HepG2 (cell line): ENCODE data around the gene ACADVL. TPM values are rescaled to one million over a fixed set of nuclear protein-coding genes. Genes with fewer than 3 reads are reported as not detected.

Experiments used
- ATAC-seq: fragments of 200-7000 bp; cut with Tn5 transposase; 3 replicates; pipeline ENCODE4 v1.9.1; 2020; ENCODE audit warnings: mild to moderate bottlenecking, moderate library complexity
- BruUV-seq: library from RNA; stranded (reverse); fragments of 400-500 nt; replicated peaks from 2 replicates; lab custom pipeline; 2021; lab: Mats Ljungman, UMichigan
- CTCF ChIA-PET: fragments of 300-600 bp; formaldehyde crosslinking; extraction: SDS; loops from one replicate; lab custom pipeline; 2021; ENCODE audit warnings: low total read pairs, inconsistent platforms, low intra/inter-chr PET ratio; lab: Yijun Ruan, JAX
- POLR2A ChIA-PET: fragments of 350-600 bp; sonication (Branson Sonifier 250); formaldehyde crosslinking; loops from one replicate; lab custom pipeline; 2020; ENCODE audit warnings: antibody characterized with exemption, inconsistent platforms; lab: Yijun Ruan, JAX
- DNase-seq: peaks from one replicate; pipeline ENCODE4 v3.0.0-alpha.2; 2015; ENCODE audit warnings: low spot score
- FAIRE-seq: peaks from 3 replicates; lab custom pipeline; 2011; peaks lifted over from hg19 to GRCh38; lab: Jason Lieb, UNC
- H2AFZ ChIP-seq: one replicate; pipeline ENCODE4 v1.6.1; 2011; ENCODE audit warnings: low read length, inconsistent platforms
- H3K27ac ChIP-seq: fragments of 300-600 bp; 3 replicates; pipeline ENCODE4 v1.8.0; 2011; ENCODE audit warnings: mixed run types, mild to moderate bottlenecking, mixed read lengths, low read length, inconsistent platforms; ENCODE audit not compliant: insufficient read depth; ENCODE audit errors: extremely low read length
- H3K27me3 ChIP-seq, 2 experiments: fragments of 200-600 bp in 1 of 2; 2 replicates in 1 of 2; 3 replicates in 1 of 2; pipeline versions ENCODE4 v1.6.0 to v1.8.0; 2011; ENCODE audit warnings: low read length in 2 of 2, mild to moderate bottlenecking in 2 of 2, moderate library complexity in 2 of 2, inconsistent platforms in 1 of 2; ENCODE audit not compliant: insufficient read depth in 2 of 2, control insufficient read depth in 1 of 2
- H3K36me3 ChIP-seq, 2 experiments: fragments of 200-600 bp in 1 of 2; replicated peaks in 1 of 2; 2 replicates in 1 of 2; 3 replicates in 1 of 2; pipeline versions ENCODE4 v1.5.1 to v1.8.0; 2011; ENCODE audit warnings: low read length in 2 of 2, inconsistent platforms in 1 of 2; ENCODE audit not compliant: insufficient read depth in 2 of 2, control insufficient read depth in 1 of 2
- H3K4me1 ChIP-seq: 2 replicates; pipeline ENCODE4 v1.5.1; 2012; ENCODE audit warnings: low read length, inconsistent platforms; ENCODE audit not compliant: insufficient read depth
- H3K4me2 ChIP-seq: 2 replicates; pipeline ENCODE4 v1.6.0; 2011; ENCODE audit warnings: low read depth, low read length, inconsistent platforms
- H3K4me3 ChIP-seq, 3 experiments: fragments of 200-600 bp in 1 of 3; sonication (generic), shearing (Covaris generic) in 1 of 3; replicated peaks in 1 of 3; 2 replicates each; pipeline ENCODE4 v1.5.1; 2011 to 2016; ENCODE audit warnings: low read length in 3 of 3, inconsistent platforms in 2 of 3, low read depth in 2 of 3, mild to moderate bottlenecking in 2 of 3, control low read depth in 1 of 3, mixed read lengths in 1 of 3; ENCODE audit not compliant: insufficient read depth in 1 of 3
- H3K79me2 ChIP-seq: one replicate; pipeline ENCODE4 v1.6.1; 2011; ENCODE audit warnings: low read length, inconsistent platforms; ENCODE audit not compliant: insufficient read depth
- H3K9ac ChIP-seq: 2 replicates; pipeline ENCODE4 v1.6.0; 2011; ENCODE audit warnings: mild to moderate bottlenecking, low read depth, low read length, inconsistent platforms; ENCODE audit not compliant: insufficient read depth
- H3K9me3 ChIP-seq: 2 replicates; pipeline ENCODE4 v1.5.1; 2012; ENCODE audit warnings: mild to moderate bottlenecking, low read length
- H4K20me1 ChIP-seq: 2 replicates; pipeline ENCODE4 v1.6.0; 2011; ENCODE audit warnings: inconsistent platforms, mild to moderate bottlenecking, low read length, moderate library complexity; ENCODE audit not compliant: insufficient read depth
- HNF4G ChIP-seq, 2 experiments: sonication (generic) in 1 of 2; formaldehyde crosslinking in 1 of 2; IDR thresholded peaks; 2 replicates each; pipeline versions ENCODE4 v1.4.0 to v1.6.1; 2011 to 2020; ENCODE audit warnings: borderline replicate concordance in 2 of 2, low read depth in 2 of 2, mild to moderate bottlenecking in 2 of 2, low read length in 1 of 2, missing genetic modification reagents in 1 of 2, moderate library complexity in 1 of 2
- JARID2 ChIP-seq: sonication (generic); formaldehyde crosslinking; IDR thresholded peaks from 2 replicates; pipeline ENCODE4 v1.8.1; 2023; ENCODE audit warnings: missing genetic modification reagents, inconsistent platforms; ENCODE audit not compliant: insufficient replicate concordance
- KDM2A ChIP-seq: sonication (generic); formaldehyde crosslinking; IDR thresholded peaks from 2 replicates; pipeline ENCODE4 v1.4.0; 2020; ENCODE audit warnings: low read depth, missing genetic modification reagents, borderline replicate concordance
- KDM6A ChIP-seq: IDR thresholded peaks from 2 replicates; pipeline ENCODE4 v1.6.1; 2016; ENCODE audit warnings: low read depth
- LCORL ChIP-seq, 2 experiments: fragments of 450-650 bp in 1 of 2; sonication (generic) in 1 of 2; formaldehyde crosslinking in 1 of 2; IDR thresholded peaks; 2 replicates each; pipeline versions ENCODE4 v1.5.0 to v1.6.1; 2017 to 2020; ENCODE audit warnings: antibody characterized with exemption in 1 of 2, missing genetic modification reagents in 1 of 2
- NFATC3 ChIP-seq: sonication (generic); formaldehyde crosslinking; IDR thresholded peaks from 2 replicates; pipeline ENCODE4 v1.5.1; 2020; ENCODE audit warnings: mild to moderate bottlenecking, missing genetic modification reagents
- NFYC ChIP-seq: IDR thresholded peaks from 2 replicates; pipeline ENCODE4 v1.6.1; 2016; ENCODE audit warnings: missing genetic modification reagents, missing compliant biosample characterization
- PAF1 ChIP-seq: IDR thresholded peaks from 2 replicates; pipeline ENCODE4 v1.6.1; 2016; ENCODE audit warnings: missing genetic modification reagents, missing compliant biosample characterization
- SUZ12 ChIP-seq: fragments of 150-350 bp; IDR thresholded peaks from 2 replicates; pipeline ENCODE4 v1.6.1; 2014; ENCODE audit warnings: low read depth, low read length
- TEAD3 ChIP-seq: optimal IDR thresholded peaks from 2 replicates; pipeline ENCODE3; 2016; ENCODE audit warnings: borderline replicate concordance
- TOPORS ChIP-seq: sonication (generic); formaldehyde crosslinking; IDR thresholded peaks from 2 replicates; pipeline ENCODE4 v1.8.0; 2023; ENCODE audit warnings: mild to moderate bottlenecking, missing genetic modification reagents
- ZNF546 ChIP-seq: sonication (generic); formaldehyde crosslinking; conservative IDR thresholded peaks from 2 replicates; pipeline ENCODE4 v1.8.1; 2023; ENCODE audit warnings: mild to moderate bottlenecking, missing genetic modification reagents
- ZNF598 ChIP-seq: sonication (generic); formaldehyde crosslinking; IDR thresholded peaks from 2 replicates; pipeline ENCODE4 v1.5.1; 2020; ENCODE audit warnings: mild to moderate bottlenecking, missing genetic modification reagents, borderline replicate concordance
- ZNF7 ChIP-seq: IDR thresholded peaks from 2 replicates; pipeline ENCODE4 v1.6.1; 2016; ENCODE audit warnings: missing biosample characterization, missing genetic modification reagents
- ZNF724P ChIP-seq: sonication (generic); formaldehyde crosslinking; IDR thresholded peaks from 2 replicates; pipeline ENCODE4 v1.8.0; 2022; ENCODE audit warnings: missing genetic modification reagents, borderline replicate concordance
- ZNF850 ChIP-seq: sonication (generic); formaldehyde crosslinking; conservative IDR thresholded peaks from 2 replicates; pipeline ENCODE4 v1.9.0; 2021; ENCODE audit warnings: mild to moderate bottlenecking, missing genetic modification reagents
- WGBS: methylation state at CpG from one replicate; pipeline ENCODE4 v1.1.6; 2017; ENCODE audit warnings: low lambda C conversion rate; 5-methylcytosine and 5-hydroxymethylcytosine counted together
- in situ Hi-C: cut with HindIII; loops from 2 replicates; pipeline ENCODE4 v1.10.0; 2017; ENCODE audit warnings: low pct_unique_long_range_greater_than_20kb; ENCODE audit not compliant: extremely low pct_ligation_motif_present
- intact Hi-C: fragments of 100-400 bp; cut with micrococcal nuclease; formaldehyde crosslinking; loops from one replicate; pipeline ENCODE4 v1.10.0; 2022; ENCODE audit not compliant: unreplicated experiment
- polyA plus RNA-seq, 8 experiments: library from polyadenylated mRNA; depleted of rRNA in 3 of 8; stranded (reverse) in 7 of 8; unstranded in 1 of 8; fragments of >200 nt; fragmentation: Illumina TruSeq in 4 of 8; extraction: Trizol in 4 of 8; gene quantifications; 2 replicates each; pipeline versions ENCODE4 v1.2.1 to v1.2.3, GENCODE V29; 2011 to 2016; ENCODE audit warnings: low read depth in 4 of 8, missing spikeins in 1 of 8, mixed read lengths in 1 of 8; ENCODE audit not compliant: insufficient read depth in 1 of 8
- total RNA-seq, 5 experiments: library from RNA; depleted of rRNA; stranded (reverse); fragments of >200 nt; fragmentation: Illumina TruSeq; extraction: Trizol; gene quantifications; 2 replicates each; pipeline ENCODE4 v1.2.3, GENCODE V29; 2016; ENCODE audit warnings: low read depth in 1 of 5
- TF ChIP-seq, protein P1 (sequence below): sonication (generic); formaldehyde crosslinking; IDR thresholded peaks from 2 replicates; pipeline ENCODE4 v1.5.0; 2020; ENCODE audit warnings: missing genetic modification reagents
- TF ChIP-seq, protein P2 (sequence below): sonication (generic); formaldehyde crosslinking; IDR thresholded peaks from 2 replicates; pipeline ENCODE4 v1.5.0; 2020; ENCODE audit warnings: missing genetic modification reagents, mild to moderate bottlenecking, borderline replicate concordance
- TF ChIP-seq, protein P3 (sequence below): sonication (generic); formaldehyde crosslinking; IDR thresholded peaks from 2 replicates; pipeline ENCODE4 v1.5.0; 2020; ENCODE audit warnings: missing genetic modification reagents

The ACADVL gene
- total and polyA plus RNA-seq, 2 of the 13 experiments (the other 11 are each of a cell fraction or from before 2014, with no cell fraction given): 219 to 412 TPM

DNA sequence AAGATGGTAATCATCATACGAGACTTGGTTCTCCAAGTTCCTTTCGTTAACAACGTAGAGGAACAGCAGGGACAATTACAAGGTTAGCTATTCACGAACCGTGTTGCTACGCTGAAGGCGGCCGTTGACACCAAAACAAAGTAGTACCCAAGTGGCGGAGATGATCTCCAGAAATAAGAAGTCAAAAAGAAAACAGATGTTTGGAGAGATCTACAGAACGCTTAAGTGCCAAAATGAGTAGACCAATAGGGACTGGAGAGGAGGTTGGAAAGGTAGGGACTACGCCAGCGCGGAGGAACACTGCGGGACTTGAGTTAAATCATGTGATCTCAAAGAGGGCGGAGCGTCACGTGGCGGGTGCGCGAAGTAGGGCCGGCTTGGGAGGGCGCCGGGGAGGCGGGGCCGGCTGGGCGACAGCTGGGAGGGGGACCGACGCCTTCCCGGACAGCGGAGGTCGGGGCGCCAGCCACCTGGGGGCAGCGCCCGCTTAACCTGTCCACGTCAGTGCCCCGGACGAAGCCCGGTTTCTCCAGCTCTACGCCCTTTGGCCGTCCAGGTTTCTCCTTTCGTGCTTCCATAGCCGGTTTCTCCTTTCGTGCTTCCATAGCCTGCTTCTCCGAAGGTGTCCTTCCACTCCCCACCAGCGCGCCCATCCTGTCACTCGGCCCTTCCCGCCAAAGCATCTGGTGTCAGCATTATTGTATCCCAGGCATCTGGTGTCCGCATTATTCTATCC, 23.1 kb downstream of the ACADVL start:
- peaks cover 5 to 27% of the 10 kb centered on the region in 2 experiments; a peak in 4 of 5 replicates for H3K36me3 ChIP-seq
- H4K20me1 ChIP-seq: no peaks in the 10 kb centered on the region
- ChIA-PET POLR2A (interaction anchor here (0.7 to 4.3 kb wide), 16 partner anchors 8 to 207 kb away, joined by 3 to 35 read pairs (median 6); partner anchors contain the start of genes ACADVL, ASGR1, ASGR2 and CTDNEP1), CTCF (interaction anchor here (1.6 kb wide), 1 partner anchor 53 kb away, joined by 11 read pairs; no protein-coding TSS in a partner anchor)
- H3K4me3 ChIP-seq: peak overlapping the region; percentile 61 to 85 (median 68)
- ATAC-seq: peak; percentile 58
- H2AFZ ChIP-seq: peak overlapping the region; percentile 73
- no peaks in the 10 kb centered on the region; a peak in 1 of 5 replicates for H3K27me3 ChIP-seq
- H3K4me2 ChIP-seq: peak overlapping the region; percentile 97
- peaks cover 41% of the 10 kb centered on the region for H3K79me2 ChIP-seq
- FAIRE-seq: no peak
- no TSS peak for BruUV-seq
- H3K27ac ChIP-seq: peak overlapping the region; percentile 86
- intact Hi-C loops: loop anchor here (5.0 kb wide), 1 partner anchor 39 kb away; the partner anchor contains the start of gene SLC2A4
- peak; percentile 92 for DNase-seq
- WGBS: 22% methylated on average over 26 of the region's 49 CpGs
- H3K4me1 ChIP-seq: peaks cover 23% of the 10 kb centered on the region
- H3K9me3 ChIP-seq: no peaks in the 10 kb centered on the region
- H3K9ac ChIP-seq: peak overlapping the region; percentile 92
- in situ Hi-C loops: no loop called here
- no peak for TF ChIP-seq ZNF7 (CRISPR knock-in tag)
- TF ChIP-seq PAF1 (CRISPR knock-in tag): peak; percentile 91
- no peak for TF ChIP-seq ZNF724P (CRISPR knock-in tag)
- peak; percentile 73 for TF ChIP-seq LCORL (IDR thresholded peaks at IDR 0.05)
- 0 out of 2 replicates have a peak, but pooled peaks have one; percentile 6 for TF ChIP-seq LCORL (CRISPR knock-in tag; IDR thresholded peaks at IDR 0.05)
- no peak for TF ChIP-seq NFATC3
- TF ChIP-seq, protein P1, sequence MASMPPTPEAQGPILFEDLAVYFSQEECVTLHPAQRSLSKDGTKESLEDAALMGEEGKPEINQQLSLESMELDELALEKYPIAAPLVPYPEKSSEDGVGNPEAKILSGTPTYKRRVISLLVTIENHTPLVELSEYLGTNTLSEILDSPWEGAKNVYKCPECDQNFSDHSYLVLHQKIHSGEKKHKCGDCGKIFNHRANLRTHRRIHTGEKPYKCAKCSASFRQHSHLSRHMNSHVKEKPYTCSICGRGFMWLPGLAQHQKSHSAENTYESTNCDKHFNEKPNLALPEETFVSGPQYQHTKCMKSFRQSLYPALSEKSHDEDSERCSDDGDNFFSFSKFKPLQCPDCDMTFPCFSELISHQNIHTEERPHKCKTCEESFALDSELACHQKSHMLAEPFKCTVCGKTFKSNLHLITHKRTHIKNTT (CRISPR knock-in tag): no peak
- TF ChIP-seq KDM6A (CRISPR knock-in tag): 0 out of 2 replicates have a peak, but pooled peaks have one; percentile 26
- no peak for TF ChIP-seq TOPORS
- TF ChIP-seq ZNF598 (CRISPR knock-in tag): no peak
- TF ChIP-seq TEAD3: peak; percentile 61
- TF ChIP-seq, protein P2, sequence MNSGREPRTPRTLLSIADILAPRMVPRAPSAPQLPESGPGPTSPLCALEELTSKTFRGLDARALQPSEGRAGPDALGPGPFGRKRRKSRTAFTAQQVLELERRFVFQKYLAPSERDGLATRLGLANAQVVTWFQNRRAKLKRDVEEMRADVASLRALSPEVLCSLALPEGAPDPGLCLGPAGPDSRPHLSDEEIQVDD: no peak; the same call in 1 of the 2 replicates
- TF ChIP-seq HNF4G (IDR thresholded peaks at IDR 0.05; ENCODE audit: borderline replicate concordance, low read depth, low read length): no peak
- TF ChIP-seq HNF4G (CRISPR knock-in tag; IDR thresholded peaks at IDR 0.05; ENCODE audit: borderline replicate concordance, low read depth): peak; percentile 38; the same call in 1 of the 2 replicates
- TF ChIP-seq NFYC (CRISPR knock-in tag): peak; percentile 41; the same call in 1 of the 2 replicates
- TF ChIP-seq ZNF546: no peak
- TF ChIP-seq ZNF850 (CRISPR knock-in tag): no peak
- no peak for TF ChIP-seq SUZ12
- TF ChIP-seq, protein P3, sequence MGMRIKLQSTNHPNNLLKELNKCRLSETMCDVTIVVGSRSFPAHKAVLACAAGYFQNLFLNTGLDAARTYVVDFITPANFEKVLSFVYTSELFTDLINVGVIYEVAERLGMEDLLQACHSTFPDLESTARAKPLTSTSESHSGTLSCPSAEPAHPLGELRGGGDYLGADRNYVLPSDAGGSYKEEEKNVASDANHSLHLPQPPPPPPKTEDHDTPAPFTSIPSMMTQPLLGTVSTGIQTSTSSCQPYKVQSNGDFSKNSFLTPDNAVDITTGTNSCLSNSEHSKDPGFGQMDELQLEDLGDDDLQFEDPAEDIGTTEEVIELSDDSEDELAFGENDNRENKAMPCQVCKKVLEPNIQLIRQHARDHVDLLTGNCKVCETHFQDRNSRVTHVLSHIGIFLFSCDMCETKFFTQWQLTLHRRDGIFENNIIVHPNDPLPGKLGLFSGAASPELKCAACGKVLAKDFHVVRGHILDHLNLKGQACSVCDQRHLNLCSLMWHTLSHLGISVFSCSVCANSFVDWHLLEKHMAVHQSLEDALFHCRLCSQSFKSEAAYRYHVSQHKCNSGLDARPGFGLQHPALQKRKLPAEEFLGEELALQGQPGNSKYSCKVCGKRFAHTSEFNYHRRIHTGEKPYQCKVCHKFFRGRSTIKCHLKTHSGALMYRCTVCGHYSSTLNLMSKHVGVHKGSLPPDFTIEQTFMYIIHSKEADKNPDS: no peak
- no peak for TF ChIP-seq JARID2 (CRISPR knock-in tag)
- peak; percentile 100 for TF ChIP-seq KDM2A (CRISPR knock-in tag)
